NCI-H187 (cell line): ENCODE data around the gene ZNF491.
"Not testable (repeated sequence)": the region's sequence is repeated elsewhere in the genome, so short reads cannot be mapped to it uniquely, and the experiment has no call there.

Source experiments
- DNase-seq, 2 experiments: peaks; one replicate each; lab custom pipeline; 2025; lab: John Stamatoyannopoulos, UW

ZNF491 gene

DNA sequence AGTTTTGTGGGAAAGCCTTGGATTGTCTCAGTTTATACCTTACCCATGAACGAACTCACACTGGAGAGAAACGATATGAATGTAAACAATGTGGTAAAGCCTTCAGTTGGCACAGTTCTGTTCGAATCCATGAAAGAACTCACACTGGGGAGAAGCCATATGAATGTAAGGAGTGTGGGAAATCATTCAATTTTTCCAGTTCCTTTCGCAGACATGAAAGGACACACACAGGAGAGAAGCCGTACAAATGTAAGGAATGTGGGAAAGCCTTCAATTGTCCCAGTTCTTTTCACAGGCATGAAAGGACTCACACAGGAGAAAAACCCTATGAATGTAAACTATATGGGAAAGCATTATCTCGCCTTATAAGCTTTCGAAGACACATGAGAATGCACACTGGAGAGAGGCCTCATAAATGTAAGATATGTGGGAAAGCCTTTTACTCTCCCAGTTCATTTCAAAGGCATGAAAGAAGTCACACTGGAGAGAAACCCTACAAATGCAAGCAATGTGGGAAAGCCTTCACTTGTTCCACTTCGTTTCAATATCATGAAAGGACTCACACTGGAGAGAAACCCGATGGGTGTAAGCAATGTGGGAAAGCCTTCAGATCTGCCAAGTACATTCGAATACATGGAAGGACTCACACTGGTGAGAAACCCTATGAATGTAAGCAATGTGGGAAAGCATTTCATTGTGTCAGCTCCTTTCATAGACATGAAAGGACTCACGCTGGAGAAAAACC is 8.2 kb downstream of the ZNF491 start:
- no peak for DNase-seq

DNA sequence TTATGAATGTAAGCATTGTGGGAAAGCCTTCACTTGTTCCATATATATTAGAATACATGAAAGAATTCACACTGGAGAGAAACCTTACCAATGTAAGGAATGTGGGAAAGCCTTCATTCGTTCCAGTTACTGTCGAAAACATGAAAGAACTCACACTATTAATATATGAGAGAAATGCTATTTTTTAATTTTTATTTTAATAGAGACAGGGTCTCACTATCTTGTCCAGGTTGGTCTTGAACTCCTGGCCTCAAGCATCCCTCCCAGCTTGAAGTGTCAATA is 8.7 kb downstream of the ZNF491 start:
- DNase-seq: no peak

DNA sequence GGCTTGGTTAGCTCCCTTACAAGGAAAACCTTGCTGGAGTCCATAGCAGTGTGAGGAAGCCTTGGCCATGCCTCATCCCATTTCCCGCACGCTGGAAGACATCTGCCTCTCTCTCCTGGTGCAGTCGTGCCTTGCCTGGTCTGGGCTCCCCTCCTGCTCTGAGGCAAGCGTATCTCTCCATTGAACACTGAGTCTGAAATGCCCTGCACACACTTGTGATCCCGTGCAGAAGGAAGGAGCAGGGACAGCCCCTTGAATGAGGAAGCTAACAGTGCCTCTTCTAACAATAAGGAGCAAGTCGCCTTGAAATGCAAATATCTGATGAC is 15.3 kb downstream of the ZNF491 start:
- no peak for DNase-seq

DNA sequence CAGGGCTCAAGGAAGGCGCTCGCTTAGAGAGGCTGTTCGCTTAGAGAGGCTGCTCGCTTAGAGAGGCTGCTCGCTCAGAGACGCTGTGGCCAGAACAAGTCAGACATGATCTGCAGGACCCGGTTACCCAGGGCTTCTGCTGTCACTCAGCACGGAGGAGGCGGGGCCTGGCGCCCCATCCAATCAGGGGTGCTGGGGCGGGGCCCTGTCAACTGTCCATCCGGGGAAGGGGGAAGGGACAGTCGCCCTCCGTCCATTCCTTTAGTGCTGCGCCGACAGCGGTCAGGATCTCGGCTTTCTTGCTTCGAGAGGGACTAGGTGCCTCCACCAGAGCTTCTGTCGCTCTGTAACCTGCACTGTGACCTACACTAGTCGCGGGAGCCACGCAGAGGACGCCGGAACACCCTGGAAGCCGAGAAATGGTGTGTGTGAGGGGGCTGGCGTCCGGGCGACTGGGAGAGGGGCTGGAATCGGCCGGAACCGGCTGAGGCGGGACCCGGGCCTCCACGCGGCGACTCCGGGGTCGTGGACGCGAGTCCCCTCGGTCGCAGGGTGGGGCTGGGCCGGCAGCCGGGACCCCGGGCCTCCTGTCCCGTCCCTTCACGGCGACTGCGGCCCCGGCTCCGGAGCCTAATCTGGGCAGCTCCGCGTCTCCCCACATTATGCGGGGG is 15.8 kb downstream of the ZNF491 start, which contains the start of gene ZNF440:
Gene ZNF440 (plus strand): TSS at position 245 of the 671 bp plus-strand sequence. CDS start 175 bp downstream, at position 420.
- peak; percentile 67 to 78 for DNase-seq

DNA sequence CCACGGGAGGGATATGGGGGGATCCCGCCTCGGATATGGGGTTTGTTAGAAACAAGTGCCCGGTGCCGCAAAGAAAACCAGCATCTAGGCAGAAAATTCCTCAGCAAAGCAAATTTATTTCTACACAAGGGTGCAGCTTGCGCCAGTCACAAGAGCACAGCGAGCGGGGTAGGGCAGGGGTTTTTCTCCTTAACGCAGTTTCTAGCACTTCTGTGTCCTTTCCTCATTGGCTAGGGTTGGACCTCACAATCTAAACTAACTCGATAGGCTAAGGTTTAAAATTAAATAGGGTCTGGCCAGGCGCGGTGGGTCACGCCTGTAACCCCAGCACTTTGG is 16.3 kb downstream of the ZNF491 start:
- no peak for DNase-seq

DNA sequence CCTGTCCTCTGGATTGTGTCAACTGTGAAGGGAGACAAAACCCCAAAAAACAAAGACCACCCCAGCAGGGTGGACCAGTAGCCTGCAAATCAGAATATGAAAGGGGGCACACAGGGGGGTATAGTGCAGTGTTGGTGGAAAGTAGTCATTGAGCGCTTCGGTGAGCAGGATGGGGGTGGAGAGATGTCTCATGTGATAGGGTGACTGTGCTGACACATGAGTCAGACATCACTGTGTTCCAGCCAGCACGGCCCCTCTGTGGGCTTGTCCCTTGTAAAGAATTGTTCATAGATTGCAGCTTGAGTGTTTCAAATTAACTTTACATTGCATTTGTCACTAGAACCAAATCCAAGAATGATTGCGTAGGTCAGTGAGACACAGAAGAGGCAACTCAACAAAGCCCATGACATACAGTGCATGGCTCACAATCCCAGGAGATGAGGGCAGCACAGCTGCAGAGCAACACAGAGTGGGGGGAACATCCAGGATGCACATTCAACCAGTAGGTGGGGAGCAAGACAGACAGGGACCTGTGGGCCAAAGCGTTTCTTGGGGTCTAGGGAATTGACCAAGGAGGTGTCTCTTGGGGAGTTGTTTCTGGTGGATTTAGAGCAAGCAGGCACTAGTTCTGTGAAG is 23.3 kb downstream of the ZNF491 start:
- DNase-seq: no peak

DNA sequence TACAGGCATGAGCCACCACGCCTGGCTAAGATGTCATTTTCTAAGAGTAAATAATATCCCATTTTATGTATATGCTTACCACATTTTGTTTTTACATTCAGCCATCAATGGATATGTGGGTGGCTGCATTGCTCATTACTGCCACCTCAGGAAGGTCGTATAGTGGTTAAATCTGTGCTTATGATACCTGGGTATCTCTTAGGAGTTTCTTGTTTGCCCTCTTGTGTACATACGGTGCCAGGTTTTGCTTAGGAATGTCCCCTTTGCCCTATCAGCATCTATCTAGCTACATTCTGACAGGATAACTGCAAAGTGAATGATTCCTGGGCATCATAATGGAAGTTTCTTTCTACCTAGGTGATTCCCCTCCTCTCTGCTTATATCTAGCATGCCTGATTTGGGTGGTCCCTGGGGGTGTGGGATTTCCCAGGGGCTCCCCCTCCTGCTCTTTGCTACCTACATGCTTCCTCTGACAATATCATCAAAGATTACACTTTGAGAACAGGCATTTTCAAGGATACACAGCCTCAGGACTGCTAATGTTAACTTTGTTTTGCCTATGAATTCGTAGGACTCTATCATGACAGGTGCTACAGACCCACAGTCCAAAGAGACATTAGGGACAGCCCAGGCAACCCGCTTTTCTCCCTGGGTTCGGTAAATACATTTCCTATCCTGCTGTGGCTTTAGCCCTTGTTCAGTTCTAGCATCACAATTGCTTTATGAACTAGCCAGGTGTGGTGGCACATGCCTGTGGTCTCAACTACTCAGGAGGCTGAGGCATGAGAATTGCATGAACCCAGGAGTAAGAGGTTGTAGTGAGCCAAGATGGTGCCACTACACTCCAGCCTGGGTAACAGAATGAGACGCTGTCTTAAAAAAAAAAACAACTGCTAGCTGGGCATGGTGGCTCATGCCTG is 30.9 kb downstream of the ZNF491 start:
- DNase-seq: not testable (repeated sequence)

DNA sequence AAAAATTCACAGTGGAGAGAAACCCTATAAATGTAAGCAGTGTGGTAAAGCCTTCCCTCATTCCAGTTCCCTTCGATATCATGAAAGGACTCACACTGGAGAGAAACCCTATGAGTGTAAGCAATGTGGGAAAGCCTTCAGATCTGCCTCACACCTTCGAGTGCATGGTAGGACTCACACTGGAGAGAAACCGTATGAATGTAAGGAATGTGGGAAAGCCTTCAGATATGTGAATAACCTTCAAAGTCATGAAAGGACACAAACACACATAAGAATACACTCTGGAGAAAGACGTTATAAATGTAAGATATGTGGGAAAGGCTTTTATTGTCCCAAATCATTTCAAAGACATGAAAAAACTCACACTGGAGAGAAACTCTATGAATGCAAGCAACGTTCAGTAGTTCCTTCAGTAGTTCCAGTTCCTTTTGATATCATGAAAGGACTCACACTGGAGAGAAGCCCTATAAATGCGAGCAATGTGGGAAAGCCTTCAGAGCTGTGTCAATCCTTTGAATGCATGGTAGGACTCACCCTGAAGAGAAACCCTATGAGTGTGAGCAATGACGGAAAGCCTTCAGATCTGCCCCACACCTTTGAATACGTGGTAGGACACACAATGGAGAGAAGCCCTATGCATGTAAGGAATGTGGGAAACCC is 34.1 kb downstream of the ZNF491 start:
- DNase-seq: no peak

DNA sequence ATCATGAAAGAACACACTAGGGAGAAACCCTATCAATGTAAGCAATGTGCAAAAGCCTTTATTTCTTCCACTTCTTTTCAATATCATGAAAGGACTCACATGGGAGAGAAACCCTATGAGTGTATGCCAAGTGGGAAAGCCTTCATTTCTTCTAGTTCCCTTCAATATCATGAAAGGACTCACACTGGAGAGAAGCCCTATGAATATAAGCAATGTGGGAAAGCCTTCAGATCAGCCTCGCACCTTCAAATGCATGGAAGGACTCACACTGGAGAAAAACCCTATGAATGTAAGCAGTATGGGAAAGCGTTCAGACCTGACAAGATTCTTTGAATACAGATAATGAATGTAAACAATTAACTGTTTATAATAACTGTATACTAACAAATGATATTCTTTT is 35.2 kb downstream of the ZNF491 start:
- DNase-seq: no peak

DNA sequence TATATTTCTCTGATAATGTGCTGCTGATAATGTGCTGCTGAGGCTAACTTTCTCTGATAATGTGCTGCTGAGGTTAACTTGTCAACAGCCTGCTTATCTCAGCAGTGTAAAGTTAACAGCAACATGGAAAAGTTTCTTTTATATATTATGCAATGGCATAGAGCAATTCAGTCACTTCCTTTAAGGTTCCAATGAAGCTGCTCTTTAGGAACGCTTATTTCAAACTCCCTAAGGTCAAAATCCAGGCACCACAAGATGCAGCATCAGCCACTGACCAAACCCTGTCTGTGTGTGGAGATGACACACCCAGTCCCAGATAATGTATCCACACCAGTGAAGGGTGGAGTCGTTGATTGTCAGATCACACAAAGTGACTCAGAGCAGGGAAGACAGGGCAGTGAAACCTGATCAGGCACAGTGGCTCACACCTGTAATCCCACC is 37.3 kb downstream of the ZNF491 start:
- not testable (repeated sequence) for DNase-seq

DNA sequence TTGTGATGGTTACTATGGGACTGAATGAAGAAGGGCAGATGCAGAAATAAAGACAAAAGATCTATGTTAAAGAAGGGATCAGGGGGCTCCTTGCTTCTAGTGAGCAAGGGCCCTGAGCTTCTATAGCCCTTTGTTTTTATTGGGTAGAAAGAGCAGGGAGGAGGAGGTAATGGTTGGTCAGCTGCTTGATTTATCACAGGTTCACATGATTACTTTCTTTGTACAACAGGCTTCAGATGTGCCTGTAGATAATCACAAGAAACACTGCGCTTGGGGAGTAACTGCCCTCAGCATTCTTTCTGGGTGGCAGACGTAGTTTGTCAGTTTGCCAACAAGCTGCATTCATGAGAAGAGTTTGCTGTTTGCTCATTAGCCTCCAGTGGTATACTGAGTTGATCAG is 45.4 kb downstream of the ZNF491 start:
- no peak for DNase-seq

DNA sequence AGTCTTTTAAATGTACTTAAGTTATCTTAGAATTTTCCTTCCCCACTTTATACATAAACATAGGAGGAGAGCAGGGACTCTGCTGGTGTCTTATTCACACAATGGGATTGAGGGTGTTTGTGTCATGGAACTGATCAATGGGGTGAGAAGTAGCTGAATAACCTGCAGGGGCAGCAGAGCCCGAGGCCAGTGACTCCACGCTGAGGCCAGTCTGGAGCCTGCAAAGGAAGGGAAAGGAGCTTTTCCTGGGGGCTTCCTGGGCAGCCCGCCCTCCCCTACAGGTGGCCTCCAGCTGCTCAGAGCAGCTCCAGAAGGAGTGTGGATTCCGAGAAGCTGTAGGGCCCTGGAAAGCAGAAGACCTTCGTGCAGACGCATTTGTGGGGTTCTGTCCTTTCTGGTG is 49.3 kb downstream of the ZNF491 start:
- DNase-seq: not testable (repeated sequence)

DNA sequence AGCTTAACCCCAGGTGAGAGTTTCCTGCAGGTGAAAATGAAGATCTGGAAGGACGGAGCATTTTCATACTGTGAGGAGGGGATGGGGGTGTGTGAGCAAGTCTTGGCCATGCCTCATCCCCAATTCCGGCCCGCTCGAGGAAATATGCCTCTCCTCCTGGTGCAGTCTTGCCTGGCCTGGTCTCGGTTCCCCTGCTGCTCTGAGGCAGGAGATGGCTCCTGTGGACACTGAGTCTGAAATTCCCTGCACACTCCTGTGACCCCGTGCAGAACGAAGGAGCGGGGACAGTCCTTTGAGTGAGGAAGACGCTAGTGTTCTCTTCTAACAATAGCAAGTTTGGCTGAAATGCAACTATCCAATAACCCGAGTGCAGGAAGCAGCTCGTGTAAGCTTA is 49.9 kb downstream of the ZNF491 start:
- no peak for DNase-seq

DNA sequence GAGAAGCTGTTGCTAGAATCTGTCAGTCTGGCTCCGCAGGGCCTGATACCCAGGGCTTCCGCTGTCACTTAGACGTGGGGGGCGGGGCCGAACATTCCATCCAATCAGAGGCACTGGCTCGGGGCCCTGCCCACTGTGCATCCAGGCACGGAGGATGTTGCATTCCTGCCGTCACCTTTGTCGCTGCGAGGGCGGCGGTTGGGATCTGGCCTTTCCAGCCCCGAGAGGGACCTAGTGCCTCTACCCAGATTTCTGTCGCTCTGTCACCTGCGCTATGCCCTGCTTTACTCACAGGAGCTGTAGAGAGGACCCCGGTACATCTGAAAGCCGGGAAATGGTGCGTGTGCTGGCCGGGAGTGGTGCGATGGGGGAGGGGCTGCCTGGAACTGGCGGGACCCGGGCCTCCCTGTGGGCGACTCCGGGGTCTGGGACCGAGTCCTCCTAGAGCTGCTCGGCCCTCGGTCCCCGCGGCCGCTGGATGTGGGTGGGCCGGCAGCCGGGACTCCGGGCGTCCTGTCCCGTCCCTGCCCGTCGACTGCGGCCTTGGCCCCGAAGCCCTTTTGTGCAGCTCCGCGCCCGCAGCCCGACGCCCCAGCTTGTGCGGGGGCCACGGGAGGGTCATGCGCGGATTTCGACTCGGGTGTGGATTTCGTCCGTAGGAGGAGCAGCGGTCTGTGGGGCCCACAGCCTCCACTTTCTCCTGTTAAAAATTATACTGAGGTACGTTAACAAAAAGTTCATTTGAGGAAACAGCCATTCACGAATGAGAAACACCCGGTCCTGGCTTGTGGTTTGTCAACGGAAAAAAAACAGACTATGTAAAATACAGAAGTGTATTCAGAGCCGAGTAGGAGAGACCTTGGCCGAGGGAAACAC is 50.5 kb downstream of the ZNF491 start, which contains the start of gene ZNF439:
Gene ZNF439 (plus strand): TSS at position 133 of the 876 bp plus-strand sequence. CDS start 142 bp downstream, at position 275.
- DNase-seq: peak; percentile 32 to 76

DNA sequence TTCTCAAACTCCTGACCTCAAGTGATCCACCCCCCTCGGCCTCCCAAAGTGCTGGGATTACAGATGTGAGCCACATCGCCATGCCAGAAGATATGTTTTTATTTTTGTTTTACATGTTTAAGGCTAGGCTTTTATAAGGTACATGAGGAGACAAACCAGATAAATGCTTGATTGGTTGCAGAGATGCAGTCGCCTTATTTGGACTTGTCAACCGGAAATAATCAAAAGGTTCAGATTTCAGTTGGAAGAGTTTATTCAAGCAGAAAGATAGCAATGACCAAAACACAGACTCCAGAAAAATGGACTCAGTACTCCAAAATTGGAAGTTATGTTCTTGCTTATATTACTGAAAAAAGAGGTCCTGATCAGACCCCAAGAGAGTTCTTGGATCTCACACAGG is 52.0 kb downstream of the ZNF491 start:
- DNase-seq: not testable (repeated sequence)

DNA sequence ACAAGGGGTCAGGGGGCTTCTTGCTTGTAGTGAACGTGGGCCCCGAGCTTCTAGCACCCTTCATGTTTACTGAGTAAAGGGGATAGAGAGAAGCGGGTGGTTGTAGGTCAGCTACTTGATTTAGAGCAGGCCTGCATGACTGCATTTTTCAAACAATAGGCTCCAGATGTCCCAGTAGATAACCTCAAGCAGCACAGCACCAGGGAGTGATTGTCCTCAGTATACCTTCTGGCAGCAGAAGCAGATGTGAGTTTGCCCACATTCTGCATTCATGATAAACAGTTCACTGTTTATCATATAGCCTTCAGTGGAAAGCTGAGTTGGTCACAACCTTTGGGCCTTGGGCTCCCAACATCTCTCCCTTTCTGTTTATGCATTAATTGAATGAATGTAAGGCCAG is 55.0 kb downstream of the ZNF491 start:
- no peak for DNase-seq

DNA sequence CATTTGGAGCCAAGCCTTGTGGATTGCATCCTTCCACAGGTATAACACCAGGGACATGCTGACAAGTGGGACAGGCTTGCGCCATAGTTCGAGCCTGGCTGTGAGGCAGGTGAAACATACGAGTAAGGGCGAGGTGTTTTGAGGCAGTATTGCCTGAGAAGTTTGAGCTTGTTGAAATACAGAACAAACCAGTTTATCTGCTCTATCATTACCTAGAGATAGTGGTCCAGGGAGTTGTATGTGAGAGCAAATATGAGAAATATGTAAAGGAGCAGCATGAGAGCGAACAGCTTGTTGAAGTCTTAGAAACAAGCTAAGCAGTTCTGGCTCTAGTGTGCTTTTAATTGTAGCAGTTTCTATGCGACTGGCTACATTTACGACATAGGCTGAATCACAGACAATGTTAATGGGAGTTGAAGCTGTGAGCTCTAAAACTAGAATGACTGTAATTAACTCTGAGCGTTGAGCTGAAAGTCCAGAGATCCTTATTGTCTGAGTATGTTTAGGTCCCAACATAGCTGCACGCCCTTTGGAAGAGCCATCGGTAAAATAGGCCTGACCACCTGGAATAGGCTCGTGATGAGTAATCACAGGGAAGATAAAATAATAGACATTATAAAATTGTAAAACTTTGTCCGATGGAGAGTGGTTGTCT is 58.4 kb downstream of the ZNF491 start:
- no peak for DNase-seq
